H1 (cell line): Measurements from ENCODE around the gene HSPD1.

Experiments
- EGR1 ChIP-seq: IDR thresholded peaks from 2 replicates; pipeline ENCODE4 v1.6.1; 2011; ENCODE audit warnings: low read depth, low read length, borderline replicate concordance
- EP300 ChIP-seq, 2 experiments: IDR thresholded peaks; 1 replicate in 1 of 2; 2 replicates in 1 of 2; pipeline ENCODE4 v1.6.1; 2011 to 2012; ENCODE audit warnings: low read depth in 2 of 2, low read length in 2 of 2, mild to moderate bottlenecking in 2 of 2, borderline replicate concordance in 1 of 2, inconsistent platforms in 1 of 2, moderate library complexity in 1 of 2
- POLR2A ChIP-seq, 2 experiments: IDR thresholded peaks; 1 replicate in 1 of 2; 2 replicates in 1 of 2; pipeline ENCODE4 v1.6.1; 2011; ENCODE audit warnings: low read depth in 2 of 2, low read length in 2 of 2, mild to moderate bottlenecking in 2 of 2; ENCODE audit errors: control extremely low read depth in 1 of 2
- YY1 ChIP-seq: IDR thresholded peaks from 2 replicates; pipeline ENCODE4 v1.6.1; 2011; ENCODE audit warnings: low read depth, mild to moderate bottlenecking, low read length
- TF ChIP-seq, protein P1 (sequence below), 3 experiments: IDR thresholded peaks; 1 replicate in 2 of 3; 2 replicates in 1 of 3; pipeline versions ENCODE4 v1.5.1 to v1.6.1; 2011; ENCODE audit warnings: low read length in 3 of 3, mild to moderate bottlenecking in 3 of 3, inconsistent platforms in 2 of 3, low read depth in 1 of 3, moderate library complexity in 1 of 3; ENCODE audit not compliant: insufficient read depth in 1 of 3; ENCODE audit errors: control extremely low read depth in 1 of 3

- TF ChIP-seq, protein P1, sequence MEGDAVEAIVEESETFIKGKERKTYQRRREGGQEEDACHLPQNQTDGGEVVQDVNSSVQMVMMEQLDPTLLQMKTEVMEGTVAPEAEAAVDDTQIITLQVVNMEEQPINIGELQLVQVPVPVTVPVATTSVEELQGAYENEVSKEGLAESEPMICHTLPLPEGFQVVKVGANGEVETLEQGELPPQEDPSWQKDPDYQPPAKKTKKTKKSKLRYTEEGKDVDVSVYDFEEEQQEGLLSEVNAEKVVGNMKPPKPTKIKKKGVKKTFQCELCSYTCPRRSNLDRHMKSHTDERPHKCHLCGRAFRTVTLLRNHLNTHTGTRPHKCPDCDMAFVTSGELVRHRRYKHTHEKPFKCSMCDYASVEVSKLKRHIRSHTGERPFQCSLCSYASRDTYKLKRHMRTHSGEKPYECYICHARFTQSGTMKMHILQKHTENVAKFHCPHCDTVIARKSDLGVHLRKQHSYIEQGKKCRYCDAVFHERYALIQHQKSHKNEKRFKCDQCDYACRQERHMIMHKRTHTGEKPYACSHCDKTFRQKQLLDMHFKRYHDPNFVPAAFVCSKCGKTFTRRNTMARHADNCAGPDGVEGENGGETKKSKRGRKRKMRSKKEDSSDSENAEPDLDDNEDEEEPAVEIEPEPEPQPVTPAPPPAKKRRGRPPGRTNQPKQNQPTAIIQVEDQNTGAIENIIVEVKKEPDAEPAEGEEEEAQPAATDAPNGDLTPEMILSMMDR (IDR thresholded peaks at IDR 0.05; ENCODE audit: control extremely low read depth in 1 of 3, insufficient read depth in 1 of 3, low read depth in 1 of 3, low read length in 3 of 3), result no peak
- TF ChIP-seq EP300 (IDR thresholded peaks at IDR 0.05; ENCODE audit: borderline replicate concordance in 1 of 2, low read depth in 2 of 2, low read length in 2 of 2) (no peak), EGR1 (no peak), POLR2A (IDR thresholded peaks at IDR 0.05; ENCODE audit: control extremely low read depth in 1 of 2, low read depth in 2 of 2, low read length in 2 of 2) (0 out of 3 replicates have a peak, but pooled peaks of 1 of the 2 experiments have one; percentile 64), YY1 (no peak)
Measured at GRCh38 chr2:197495433-197496134, 4.1 kb downstream of the HSPD1 start.
